ENCODE results near the gene NPFFR1. TPM values are rescaled to one million over a fixed set of nuclear protein-coding genes. Genes with fewer than 3 reads are reported as not detected.

Gene NPFFR1
- total RNA-seq, 1 donor, result not detected

- TF ChIP-seq, protein P1, sequence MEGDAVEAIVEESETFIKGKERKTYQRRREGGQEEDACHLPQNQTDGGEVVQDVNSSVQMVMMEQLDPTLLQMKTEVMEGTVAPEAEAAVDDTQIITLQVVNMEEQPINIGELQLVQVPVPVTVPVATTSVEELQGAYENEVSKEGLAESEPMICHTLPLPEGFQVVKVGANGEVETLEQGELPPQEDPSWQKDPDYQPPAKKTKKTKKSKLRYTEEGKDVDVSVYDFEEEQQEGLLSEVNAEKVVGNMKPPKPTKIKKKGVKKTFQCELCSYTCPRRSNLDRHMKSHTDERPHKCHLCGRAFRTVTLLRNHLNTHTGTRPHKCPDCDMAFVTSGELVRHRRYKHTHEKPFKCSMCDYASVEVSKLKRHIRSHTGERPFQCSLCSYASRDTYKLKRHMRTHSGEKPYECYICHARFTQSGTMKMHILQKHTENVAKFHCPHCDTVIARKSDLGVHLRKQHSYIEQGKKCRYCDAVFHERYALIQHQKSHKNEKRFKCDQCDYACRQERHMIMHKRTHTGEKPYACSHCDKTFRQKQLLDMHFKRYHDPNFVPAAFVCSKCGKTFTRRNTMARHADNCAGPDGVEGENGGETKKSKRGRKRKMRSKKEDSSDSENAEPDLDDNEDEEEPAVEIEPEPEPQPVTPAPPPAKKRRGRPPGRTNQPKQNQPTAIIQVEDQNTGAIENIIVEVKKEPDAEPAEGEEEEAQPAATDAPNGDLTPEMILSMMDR (IDR thresholded peaks at IDR 0.05; ENCODE audit: insufficient read depth, low read length), result no peak
- DNase-seq (ENCODE audit: low read depth), result no peak
- no peak overlapping the region for H3K4me3 ChIP-seq (ENCODE audit: low read depth, low read length)
These were observed 8.2 kb upstream of the NPFFR1 start for GRCh38 chr10:70292004-70292403.

DNA sequence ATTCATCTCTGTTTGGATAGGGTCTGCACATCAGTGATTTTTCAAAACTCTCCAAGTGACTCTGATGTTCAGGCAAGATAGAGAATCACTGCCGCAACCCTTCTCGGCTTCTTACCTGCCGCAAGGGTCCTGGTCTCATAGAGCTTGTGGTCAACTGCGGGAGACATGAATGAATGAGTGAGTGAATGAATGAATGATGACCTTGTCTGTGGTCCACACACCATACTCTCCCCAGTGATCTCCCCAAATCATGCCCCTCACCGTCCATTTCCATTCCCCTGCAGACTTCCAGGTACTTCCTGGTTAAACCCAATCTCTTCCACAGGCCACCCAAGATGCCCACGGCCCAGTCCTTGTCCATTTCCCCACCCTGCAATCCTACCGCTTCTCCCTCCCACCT, 5.9 kb upstream of the NPFFR1 start:
- TF ChIP-seq, protein P1 (IDR thresholded peaks at IDR 0.05; ENCODE audit: insufficient read depth, low read length), result no peak
- DNase-seq (ENCODE audit: low read depth), result no peak
- H3K4me3 ChIP-seq (ENCODE audit: low read depth, low read length), result no peak overlapping the region

DNA sequence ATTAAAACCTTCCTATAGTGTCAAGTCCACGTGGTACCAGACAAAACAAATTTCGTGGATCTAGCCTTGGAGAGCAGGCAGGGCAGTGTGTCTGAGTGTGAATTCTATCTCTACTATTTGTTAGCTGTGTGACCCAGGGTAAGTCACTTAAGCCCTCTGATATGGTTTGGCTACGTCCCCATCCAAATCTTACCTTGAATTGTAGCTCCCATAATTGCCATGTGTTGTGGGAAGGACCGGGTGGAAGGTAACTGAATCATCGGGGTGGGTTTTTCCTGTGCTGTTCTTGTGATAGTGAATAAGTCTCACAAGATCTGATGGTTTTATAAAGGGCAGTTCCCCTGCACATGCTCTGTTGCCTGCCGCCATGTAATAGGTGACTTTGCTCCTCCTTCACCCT, 2.8 kb upstream of the NPFFR1 start:
- no peak for DNase-seq (ENCODE audit: low read depth)
- TF ChIP-seq, protein P1 (IDR thresholded peaks at IDR 0.05; ENCODE audit: insufficient read depth, low read length), result no peak
- H3K4me3 ChIP-seq (ENCODE audit: low read depth, low read length), result no peak overlapping the region

- H3K4me3 ChIP-seq (ENCODE audit: low read depth, low read length), result no peak overlapping the region
- no peak for DNase-seq (ENCODE audit: low read depth)
- TF ChIP-seq, protein P1 (IDR thresholded peaks at IDR 0.05; ENCODE audit: insufficient read depth, low read length), result no peak
These were observed 1.6 kb upstream of the NPFFR1 start for GRCh38 chr10:70285476-70285831.

DNA sequence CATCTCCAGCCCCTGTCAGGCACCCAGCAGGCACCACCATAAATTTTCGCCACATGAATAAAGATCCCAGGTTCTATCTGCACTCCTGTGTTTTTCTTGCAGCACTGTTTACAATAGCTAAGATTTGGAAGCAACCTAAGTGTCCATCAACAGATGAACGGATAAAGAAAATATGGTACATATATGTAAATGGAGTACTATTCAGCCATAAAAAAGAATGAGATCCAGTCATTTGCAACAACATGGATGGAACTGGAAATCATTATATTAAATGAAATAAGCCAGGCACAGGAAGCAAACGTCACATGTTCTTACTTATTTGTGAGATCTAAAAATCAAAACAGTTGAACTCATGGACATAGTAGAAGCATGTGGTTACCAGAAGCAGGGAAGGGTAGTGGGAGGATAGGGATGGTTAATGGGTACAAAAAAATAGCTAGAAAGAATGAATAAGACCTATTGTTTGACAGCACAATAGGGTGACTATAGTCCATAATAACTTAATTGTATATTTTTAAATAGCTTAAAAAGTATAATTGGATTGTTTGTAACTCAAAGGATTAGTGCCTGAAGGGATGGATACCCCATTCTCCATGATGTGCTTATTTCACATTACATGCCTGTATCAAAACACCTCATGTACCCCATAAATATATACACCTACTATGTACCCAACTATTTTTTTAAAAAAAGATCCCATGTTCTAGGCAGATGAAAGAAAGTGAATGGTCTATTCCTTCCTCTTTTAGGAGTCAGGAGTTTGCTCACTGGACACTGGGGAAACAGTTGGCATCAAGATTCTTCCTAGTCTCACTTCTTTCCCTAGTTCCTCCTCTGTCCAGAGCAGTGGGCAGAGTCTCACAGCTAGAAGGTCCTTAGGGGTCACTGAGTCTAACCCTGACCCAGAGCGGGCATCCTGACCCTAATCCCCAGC, 1.0 kb upstream of the NPFFR1 start:
- TF ChIP-seq, protein P1 (IDR thresholded peaks at IDR 0.05; ENCODE audit: insufficient read depth, low read length), result no peak
- no peak for DNase-seq (ENCODE audit: low read depth)

GRCh38 chr10:70283071-70283444, 746 bp downstream of the NPFFR1 start:
- DNase-seq (ENCODE audit: low read depth), result no peak
- TF ChIP-seq, protein P1 (IDR thresholded peaks at IDR 0.05; ENCODE audit: insufficient read depth, low read length), result no peak
- no peak overlapping the region for H3K4me3 ChIP-seq (ENCODE audit: low read depth, low read length)

More for the DNA sequence above, 1.0 kb upstream of the NPFFR1 start:
- no peak overlapping the region for H3K4me3 ChIP-seq (ENCODE audit: low read depth, low read length)
